Stimulated activated CD4-positive, alpha-beta T cell treated with anti-CD3 and anti-CD28 coated beads, Interleukin-4, amount 100 ng/mL, for 4 hours (primary cell): ENCODE measurements around the gene FSD2.
"Not testable (repeated sequence)": the region's sequence is repeated elsewhere in the genome, so short reads cannot be mapped to it uniquely, and the experiment has no call there.

Source experiments
- DNase-seq, 2 experiments: peaks; one replicate each; pipeline ENCODE4 v3.0.0-alpha.2; 2020

Gene FSD2

DNA sequence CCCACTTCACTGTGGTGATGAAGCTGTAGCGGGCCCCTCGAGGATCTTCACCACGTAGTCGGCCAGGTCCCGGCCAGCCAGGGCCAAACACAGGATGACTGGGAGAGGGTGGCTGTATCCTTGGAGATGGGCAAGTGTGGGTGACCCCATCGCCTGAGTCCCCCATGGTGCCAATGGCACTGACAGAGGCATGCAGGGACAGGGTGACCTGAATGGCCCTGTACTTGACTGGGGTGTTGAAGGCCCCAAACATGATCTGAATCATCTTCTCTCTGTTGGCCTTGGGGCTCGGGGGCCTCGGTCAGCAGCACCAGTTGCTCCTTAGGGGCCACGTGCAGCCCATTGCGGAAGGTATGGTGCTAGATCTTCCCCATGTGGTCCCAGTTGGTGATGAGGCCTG lies 79.1 kb downstream of the FSD2 start:
- no peak for DNase-seq

- no peak for DNase-seq
These were observed 90.9 kb downstream of the FSD2 start for GRCh38 chr15:82715003-82715402.

- no peak for DNase-seq
These were observed 91.9 kb downstream of the FSD2 start for GRCh38 chr15:82714016-82714415.

DNA sequence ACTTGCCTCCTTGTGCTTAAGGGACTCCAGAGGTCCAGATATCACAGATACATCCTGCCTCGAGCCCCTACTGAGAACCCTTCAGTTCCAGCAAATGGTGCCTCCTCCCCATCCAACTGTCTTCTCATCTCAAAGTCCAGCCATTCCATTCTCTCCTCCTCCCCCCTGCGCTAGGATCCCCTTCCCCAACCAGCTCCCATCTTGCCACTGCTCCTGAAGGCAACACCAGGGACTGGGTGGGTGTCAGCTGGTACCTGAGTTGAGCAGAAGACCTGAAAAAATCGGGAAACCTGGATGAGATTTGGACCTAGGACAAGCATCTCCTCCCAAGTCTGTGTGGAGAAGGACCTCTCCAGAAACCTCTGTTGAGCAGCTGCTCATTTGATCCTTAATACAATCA lies 93.8 kb downstream of the FSD2 start:
- no peak for DNase-seq

GRCh38 chr15:82710926-82711490 lies 94.9 kb downstream of the FSD2 start:
- DNase-seq: no peak

GRCh38 chr15:82710208-82710555 lies 95.7 kb downstream of the FSD2 start:
- DNase-seq: no peak

DNA sequence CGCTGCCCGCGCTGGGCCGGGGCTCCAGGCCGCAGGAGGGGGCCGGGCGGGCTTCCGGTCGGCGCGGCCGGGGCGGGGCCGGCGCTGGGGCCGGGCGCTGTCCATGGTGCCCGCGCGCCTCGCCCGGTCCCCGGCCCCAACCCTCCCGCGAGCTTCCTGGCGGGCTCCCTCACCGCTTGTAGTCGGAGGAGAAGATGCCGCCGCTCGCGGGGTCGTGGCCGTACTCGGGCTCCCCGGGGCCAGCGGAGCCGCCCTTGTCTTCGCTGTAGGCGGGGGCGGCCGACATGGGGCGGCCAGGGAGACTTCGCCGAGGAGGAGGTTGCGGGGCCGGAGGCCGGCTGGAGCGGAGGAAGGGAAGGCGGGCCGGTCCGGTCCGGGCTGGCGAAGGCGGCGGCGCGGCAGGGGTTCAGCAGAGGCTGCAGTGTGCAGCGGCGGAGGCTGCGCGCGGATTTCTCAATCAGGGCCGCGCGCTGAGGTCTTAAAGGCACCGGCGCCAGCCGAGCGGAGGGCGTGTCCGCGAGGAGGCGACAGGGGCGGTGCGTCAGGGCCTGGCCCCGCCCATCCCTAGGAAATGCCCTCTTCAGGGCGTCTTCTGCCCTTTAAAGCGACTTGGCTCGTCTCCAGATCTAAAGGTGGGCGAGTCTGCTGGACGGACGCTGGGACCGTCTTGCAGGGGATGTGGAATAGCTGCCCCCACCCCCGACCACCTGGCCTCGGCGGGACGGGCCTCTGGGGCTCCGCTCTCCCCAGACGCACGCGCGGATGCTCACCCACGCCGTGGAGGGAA lies 96.3 kb downstream of the FSD2 start, which contains the start of gene AP3B2:
Gene AP3B2, minus strand, starts transcription at position 455 of the 787 bp plus-strand sequence. Its CDS starts 169 bp downstream, at position 286.
- peak; percentile 66 to 69 for DNase-seq

DNA sequence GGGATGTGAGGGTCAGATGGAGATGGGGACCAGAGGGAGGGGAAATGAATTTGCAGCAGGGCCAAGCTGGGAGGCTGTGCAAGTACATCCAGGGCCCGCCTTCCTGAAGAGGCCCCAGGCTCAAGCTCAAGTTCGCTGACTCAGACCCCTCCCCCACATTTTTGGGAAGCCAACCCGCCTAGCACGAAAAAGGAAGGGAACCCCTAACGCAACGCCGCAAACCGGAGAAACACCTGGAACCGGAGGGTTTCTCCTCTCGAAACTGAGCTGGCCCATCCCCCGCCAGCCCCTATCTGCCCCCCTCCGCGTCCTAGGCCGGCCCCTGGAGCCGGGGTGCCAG lies 96.8 kb downstream of the FSD2 start:
- DNase-seq: peak in 1 of 2 experiments; percentile 6

- DNase-seq: not testable (repeated sequence)
These were observed 100.0 kb downstream of the FSD2 start for GRCh38 chr15:82705856-82706255.
